Ovary (tissue), 9 donors: ENCODE data around the gene PHLDA2. TPM values are rescaled to one million over a fixed set of nuclear protein-coding genes. Genes with fewer than 3 reads are reported as not detected.

Experiments used
- DNase-seq, 5 donors: peaks; one replicate each; pipeline ENCODE4 v3.0.0-alpha.2; 2019 to 2020
- H3K27ac ChIP-seq, 2 donors: fragments of 200-600 bp; one replicate each; pipeline versions ENCODE4 v1.5.1 to v1.8.0; 2019 to 2022
- H3K27me3 ChIP-seq: fragments of 200-600 bp; one replicate; pipeline ENCODE4 v1.8.0; 2022
- H3K36me3 ChIP-seq: fragments of 200-600 bp; sonication (generic); one replicate; pipeline ENCODE4 v1.5.1; 2019
- H3K4me1 ChIP-seq: one replicate; pipeline ENCODE4 v1.8.1; 2013; ENCODE audit warnings: mild to moderate bottlenecking, moderate library complexity; ENCODE audit not compliant: insufficient read depth
- H3K4me3 ChIP-seq: fragments of 200-600 bp; sonication (generic); one replicate; pipeline ENCODE4 v1.5.1; 2017
- H3K9me3 ChIP-seq, 2 donors: fragments of 200-600 bp in 1 of 2; sonication (generic) in 1 of 2; one replicate each; pipeline versions ENCODE4 v1.5.1 to v1.8.1; 2013 to 2019; ENCODE audit warnings: mild to moderate bottlenecking in 1 of 2, moderate library complexity in 1 of 2
- CTCF ChIP-seq, 3 donors: fragments of 450-650 bp in 2 of 3; fragments of 200-600 bp in 1 of 3; IDR thresholded peaks; one replicate each; pipeline versions ENCODE4 v1.5.1 to v1.8.0; 2016 to 2022; ENCODE audit warnings: antibody characterized with exemption in 3 of 3, mild to moderate bottlenecking in 1 of 3
- EP300 ChIP-seq: sonication (generic); formaldehyde crosslinking; IDR thresholded peaks from one replicate; pipeline ENCODE4 v1.6.1; 2017; ENCODE audit warnings: antibody characterized with exemption
- POLR2A ChIP-seq: fragments of 450-650 bp; IDR thresholded peaks from one replicate; pipeline ENCODE4 v1.6.1; 2017; ENCODE audit warnings: antibody characterized with exemption, mild to moderate bottlenecking, moderate library complexity
- WGBS, 3 donors: extraction: QIAGEN DNeasy Blood & Tissue Kit in 1 of 3; methylation state at CpG; one replicate each; pipeline versions ENCODE4 v1.1.5 to v1.1.7; 2013 to 2017; 5-methylcytosine and 5-hydroxymethylcytosine counted together
- intact Hi-C, 4 donors: fragments of 100-400 bp; cut with DNase I; formaldehyde crosslinking; loops; one replicate each; pipeline versions ENCODE4 v1.11.0 to v1.15.1; 2022 to 2023
- polyA plus RNA-seq, 2 donors: library from polyadenylated mRNA; stranded (reverse); fragments of 200-250 nt in 1 of 2; fragments of 350-450 nt in 1 of 2; fragmentation: Illumina TruSeq in 1 of 2; extraction: RNeasy Lipid Tissue Mini Kit (QIAGEN cat#74804) in 1 of 2; gene quantifications; one replicate each; pipeline ENCODE4 v1.2.3, GENCODE V29; 2013 to 2014
- total RNA-seq, 7 donors: library from RNA; depleted of rRNA in 2 of 7; stranded (reverse); fragments of >200 nt in 2 of 7; fragmentation: NEBNext Ultra II Directional in 3 of 7; extraction: Animal tissue kit (Norgen Biotek cat#: 25700) in 3 of 7; gene quantifications; one replicate each; pipeline versions ENCODE4 v1.1.0 to v1.2.4, GENCODE V29; 2016 to 2023
- donor health status: DM: no; HTN: no; CAD: no; lungs with moderate emphysema.
- donor health status: DM: no; HTN: no; CAD: no.
- donor health status: Bipolar disorder and iron deficiency.
- donor health status: DM: yes; HTN: yes; CAD: no.
- donor health status: DM: no; HTN: no; CAD: no.
- donor health status: DM: yes; HTN: yes; CAD: no.

PHLDA2 gene
- total and polyA plus RNA-seq, 9 donors, result 0.60 to 11.3 (median 1.7) TPM; not detected in 1

DNA sequence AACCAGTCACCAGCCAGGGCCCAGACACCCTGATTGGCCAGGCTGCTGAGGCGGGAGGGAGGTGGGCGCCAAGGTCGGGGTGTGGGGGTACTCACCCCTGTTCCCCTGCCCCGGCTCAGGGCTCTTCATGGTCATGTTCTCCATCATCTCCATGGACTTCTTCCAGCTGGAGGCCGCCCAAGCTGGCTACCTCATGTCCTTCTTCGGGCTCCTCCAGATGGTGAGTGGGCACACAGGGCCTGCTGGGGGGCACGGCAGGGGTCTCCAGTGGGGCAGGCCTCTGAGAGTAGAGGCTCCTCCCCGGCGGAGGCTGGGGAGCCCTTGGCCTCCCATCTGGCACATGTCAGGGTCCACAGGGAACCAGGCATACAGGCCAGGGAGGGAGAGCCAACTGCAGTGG, 10.0 kb downstream of the PHLDA2 start:
- Histone ChIP-seq H3K27ac (no peak overlapping the region), H3K4me3 (no peak overlapping the region), H3K36me3 (no peaks in the 10 kb centered on the region), H3K4me1 (no peaks in the 10 kb centered on the region), H3K9me3 (no peaks in the 10 kb centered on the region), H3K27me3 (no peaks in the 10 kb centered on the region)
- DNase-seq, result no peak
- TF ChIP-seq POLR2A (no peak), CTCF (IDR thresholded peaks at IDR 0.05) (no peak), EP300 (no peak)
- intact Hi-C loops, result loop anchor here in 1 of 4 donors (10.0 kb wide), 1 partner anchor 714 kb away; no protein-coding TSS in a partner anchor
- WGBS, 3 donors, result 81 to 85% (median 82%) methylated on average over 9 of the region's 9 CpGs

- Histone ChIP-seq H3K4me3 (no peak overlapping the region), H3K9me3 (no peaks in the 10 kb centered on the region), H3K4me1 (no peaks in the 10 kb centered on the region), H3K27ac (no peak overlapping the region), H3K36me3 (no peaks in the 10 kb centered on the region), H3K27me3 (no peaks in the 10 kb centered on the region)
- intact Hi-C loops, result loop anchor here in 1 of 4 donors (10.0 kb wide), 1 partner anchor 713 kb away; no protein-coding TSS in a partner anchor
- no peak for TF ChIP-seq EP300
- TF ChIP-seq POLR2A, result no peak
- TF ChIP-seq CTCF (IDR thresholded peaks at IDR 0.05), result no peak
- no peak for DNase-seq
- 80 to 87% (median 83%) methylated on average over 16 to 25 of the region's 25 CpGs for WGBS, 3 donors
Measured at GRCh38 chr11:2917842-2918490, 11.3 kb downstream of the PHLDA2 start.

DNA sequence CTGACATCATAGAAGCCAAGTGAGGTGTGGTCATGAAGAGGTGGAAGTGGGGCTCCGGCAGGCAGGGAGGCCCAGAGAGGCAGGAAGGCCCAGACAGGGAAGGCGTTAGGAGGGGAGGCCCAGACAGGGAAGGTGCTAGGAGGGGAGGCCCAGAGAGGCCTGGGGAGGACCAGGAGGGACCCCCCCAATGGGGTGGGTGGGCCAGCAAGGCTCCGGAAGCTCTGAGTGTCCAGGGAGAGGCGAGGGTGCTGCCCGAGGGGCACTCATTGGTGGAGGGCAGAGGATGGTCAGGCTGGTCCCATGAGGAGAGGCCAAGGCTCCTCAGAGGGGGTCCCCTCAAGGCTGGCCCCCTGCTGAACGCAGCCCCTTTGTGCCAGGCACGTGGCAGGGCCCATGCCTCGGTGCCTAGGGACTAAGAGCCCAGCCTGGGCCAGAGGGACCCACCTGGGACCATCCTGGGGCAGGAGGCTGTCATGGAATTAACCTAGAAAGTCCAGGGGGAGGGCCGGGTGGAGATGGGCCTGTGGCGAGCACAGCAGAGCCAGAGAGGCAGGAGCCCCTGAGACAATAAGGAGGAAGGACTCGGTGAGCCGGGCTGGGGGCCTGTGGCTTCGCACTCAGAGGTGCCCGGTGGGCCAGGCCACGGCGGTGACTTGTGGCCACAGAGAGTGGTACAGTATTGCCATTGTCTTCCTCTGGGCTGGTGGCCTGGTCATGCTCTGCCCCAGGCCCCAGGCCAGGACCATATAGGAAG, 12.2 kb downstream of the PHLDA2 start:
- no peak for DNase-seq
- Histone ChIP-seq H3K4me1 (no peaks in the 10 kb centered on the region), H3K36me3 (no peaks in the 10 kb centered on the region), H3K4me3 (no peak overlapping the region), H3K27me3 (no peaks in the 10 kb centered on the region), H3K9me3 (no peaks in the 10 kb centered on the region), H3K27ac (no peak overlapping the region)
- WGBS, 3 donors, result 84 to 91% (median 89%) methylated on average over 16 of the region's 16 CpGs
- intact Hi-C loops, result loop anchor here in 1 of 4 donors (10.0 kb wide), 1 partner anchor 712 kb away; no protein-coding TSS in a partner anchor
- TF ChIP-seq EP300, result no peak
- no peak for TF ChIP-seq POLR2A
- no peak for TF ChIP-seq CTCF (IDR thresholded peaks at IDR 0.05)

GRCh38 chr11:2916114-2916891, 12.9 kb downstream of the PHLDA2 start:
- no peaks in the 10 kb centered on the region for H3K4me1 ChIP-seq
- H3K27ac ChIP-seq, result no peak overlapping the region
- WGBS, 3 donors, result 84 to 95% (median 91%) methylated on average over 11 to 20 of the region's 20 CpGs
- H3K27me3 ChIP-seq, result no peaks in the 10 kb centered on the region
- no peaks in the 10 kb centered on the region for H3K9me3 ChIP-seq
- TF ChIP-seq CTCF (IDR thresholded peaks at IDR 0.05) (no peak), EP300 (no peak), POLR2A (no peak)
- no peaks in the 10 kb centered on the region for H3K36me3 ChIP-seq
- no peak for DNase-seq
- intact Hi-C loops, result loop anchor here in 1 of 4 donors (10.0 kb wide), 1 partner anchor 712 kb away; no protein-coding TSS in a partner anchor
- H3K4me3 ChIP-seq, result no peak overlapping the region
